GM12864 (cell line): Measurements from ENCODE around the gene MET.

Experiments used
- DNase-seq: peaks from one replicate; pipeline ENCODE4 v3.0.0-alpha.2; 2011; ENCODE audit warnings: low read depth
- H3K4me3 ChIP-seq: 2 replicates; pipeline ENCODE4 v1.5.1; 2011; ENCODE audit warnings: mild to moderate bottlenecking, low read depth, low read length, control low read depth
- TF ChIP-seq, protein P1 (sequence below): IDR thresholded peaks from 2 replicates; pipeline ENCODE4 v1.5.1; 2011; ENCODE audit warnings: low read depth, mild to moderate bottlenecking, moderate library complexity, low read length, control low read depth, inconsistent platforms; ENCODE audit errors: missing control alignments

MET gene

GRCh38 chr7:116776610-116777289 lies 104.8 kb downstream of the MET start:
- TF ChIP-seq, protein P1, sequence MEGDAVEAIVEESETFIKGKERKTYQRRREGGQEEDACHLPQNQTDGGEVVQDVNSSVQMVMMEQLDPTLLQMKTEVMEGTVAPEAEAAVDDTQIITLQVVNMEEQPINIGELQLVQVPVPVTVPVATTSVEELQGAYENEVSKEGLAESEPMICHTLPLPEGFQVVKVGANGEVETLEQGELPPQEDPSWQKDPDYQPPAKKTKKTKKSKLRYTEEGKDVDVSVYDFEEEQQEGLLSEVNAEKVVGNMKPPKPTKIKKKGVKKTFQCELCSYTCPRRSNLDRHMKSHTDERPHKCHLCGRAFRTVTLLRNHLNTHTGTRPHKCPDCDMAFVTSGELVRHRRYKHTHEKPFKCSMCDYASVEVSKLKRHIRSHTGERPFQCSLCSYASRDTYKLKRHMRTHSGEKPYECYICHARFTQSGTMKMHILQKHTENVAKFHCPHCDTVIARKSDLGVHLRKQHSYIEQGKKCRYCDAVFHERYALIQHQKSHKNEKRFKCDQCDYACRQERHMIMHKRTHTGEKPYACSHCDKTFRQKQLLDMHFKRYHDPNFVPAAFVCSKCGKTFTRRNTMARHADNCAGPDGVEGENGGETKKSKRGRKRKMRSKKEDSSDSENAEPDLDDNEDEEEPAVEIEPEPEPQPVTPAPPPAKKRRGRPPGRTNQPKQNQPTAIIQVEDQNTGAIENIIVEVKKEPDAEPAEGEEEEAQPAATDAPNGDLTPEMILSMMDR, result no peak
- no peak for DNase-seq
- no peak overlapping the region for H3K4me3 ChIP-seq

- TF ChIP-seq, protein P1, result no peak
- H3K4me3 ChIP-seq, result no peak overlapping the region
- DNase-seq, result no peak
Observed at GRCh38 chr7:116777651-116778281, 105.8 kb downstream of the MET start.

GRCh38 chr7:116779216-116779615 lies 107.2 kb downstream of the MET start:
- TF ChIP-seq, protein P1, result no peak
- H3K4me3 ChIP-seq, result no peak overlapping the region
- no peak for DNase-seq

GRCh38 chr7:116779931-116780330 lies 107.9 kb downstream of the MET start:
- TF ChIP-seq, protein P1, result no peak
- DNase-seq, result no peak
- no peak overlapping the region for H3K4me3 ChIP-seq

GRCh38 chr7:116780521-116780920 lies 108.5 kb downstream of the MET start:
- no peak for DNase-seq
- TF ChIP-seq, protein P1, result no peak
- no peak overlapping the region for H3K4me3 ChIP-seq

DNA sequence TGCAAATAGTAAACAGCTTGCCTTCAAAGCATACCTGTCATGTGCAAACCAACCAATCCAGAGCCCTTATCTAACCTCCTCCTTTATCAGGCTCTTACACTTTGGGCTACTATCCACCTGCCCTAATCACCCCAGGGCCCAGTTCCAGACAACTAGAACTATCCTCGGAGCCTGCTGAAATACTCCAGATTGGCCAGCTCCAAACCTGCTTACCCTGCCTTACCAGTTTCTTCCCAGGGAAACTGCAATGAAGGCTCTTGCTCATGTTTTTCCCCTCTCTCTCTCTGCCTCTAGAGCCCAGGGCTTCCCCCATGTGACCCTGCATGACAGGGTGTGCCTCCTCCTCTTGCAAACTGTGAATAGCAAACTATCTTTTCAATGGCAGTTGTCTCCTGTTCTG lies 109.0 kb downstream of the MET start:
- no peak overlapping the region for H3K4me3 ChIP-seq
- TF ChIP-seq, protein P1, result no peak
- no peak for DNase-seq

- H3K4me3 ChIP-seq, result no peak overlapping the region
- TF ChIP-seq, protein P1, result no peak
- no peak for DNase-seq
Observed at GRCh38 chr7:116781584-116781983, 109.6 kb downstream of the MET start.
